ENCODE results near the gene MIXL1.
A peak's percentile ranks its signal among the peaks of the same experiment; 100 is the strongest.

Gene MIXL1

GRCh38 chr1:226204198-226204597 is 19.3 kb upstream of the MIXL1 start:
- ATAC-seq (no peak), DNase-seq (ENCODE audit: low spot score in 2 of 2) (no peak)
- H3K27ac Mint-ChIP-seq: no peak overlapping the region
- H3K9me3 Mint-ChIP-seq: no peaks in the 10 kb centered on the region
- H3K4me1 Mint-ChIP-seq: no peaks in the 10 kb centered on the region
- H3K36me3 Mint-ChIP-seq: no peaks in the 10 kb centered on the region
- H3K4me3 Mint-ChIP-seq: no peak overlapping the region

GRCh38 chr1:226207048-226207447 is 16.4 kb upstream of the MIXL1 start:
- DNase-seq (ENCODE audit: low spot score in 2 of 2): no peak
- ATAC-seq: no peak
- Mint-ChIP-seq H3K36me3 (no peaks in the 10 kb centered on the region), H3K4me1 (no peaks in the 10 kb centered on the region), H3K27ac (no peak overlapping the region), H3K9me3 (no peaks in the 10 kb centered on the region), H3K4me3 (no peak overlapping the region)

GRCh38 chr1:226209307-226210059 is 14.0 kb upstream of the MIXL1 start:
- DNase-seq (ENCODE audit: low spot score in 2 of 2) (no peak), ATAC-seq (peak; percentile 28)
- Mint-ChIP-seq H3K36me3 (no peaks in the 10 kb centered on the region), H3K27ac (no peak overlapping the region), H3K4me3 (no peak overlapping the region), H3K4me1 (no peaks in the 10 kb centered on the region), H3K9me3 (no peaks in the 10 kb centered on the region)

- Mint-ChIP-seq H3K4me3 (no peak overlapping the region), H3K4me1 (no peaks in the 10 kb centered on the region), H3K36me3 (no peaks in the 10 kb centered on the region), H3K9me3 (no peaks in the 10 kb centered on the region), H3K27ac (no peak overlapping the region)
- DNase-seq (ENCODE audit: low spot score in 2 of 2): no peak
- no peak for ATAC-seq
These were observed 12.8 kb upstream of the MIXL1 start for GRCh38 chr1:226210571-226211176.

GRCh38 chr1:226211181-226211821 is 12.2 kb upstream of the MIXL1 start:
- Mint-ChIP-seq H3K27ac (no peak overlapping the region), H3K4me3 (no peak overlapping the region), H3K9me3 (no peaks in the 10 kb centered on the region), H3K4me1 (no peaks in the 10 kb centered on the region), H3K36me3 (no peaks in the 10 kb centered on the region)
- DNase-seq (ENCODE audit: low spot score in 2 of 2): no peak
- ATAC-seq: no peak

- ATAC-seq (no peak), DNase-seq (ENCODE audit: low spot score in 2 of 2) (no peak)
- H3K9me3 Mint-ChIP-seq: no peaks in the 10 kb centered on the region
- H3K4me3 Mint-ChIP-seq: no peak overlapping the region
- H3K27ac Mint-ChIP-seq: no peak overlapping the region
- no peaks in the 10 kb centered on the region for H3K4me1 Mint-ChIP-seq
- no peaks in the 10 kb centered on the region for H3K36me3 Mint-ChIP-seq
These were observed 10.9 kb upstream of the MIXL1 start for GRCh38 chr1:226212545-226212944.

- H3K4me3 Mint-ChIP-seq: no peak overlapping the region
- ATAC-seq (no peak), DNase-seq (ENCODE audit: low spot score in 2 of 2) (no peak)
- H3K36me3 Mint-ChIP-seq: no peaks in the 10 kb centered on the region
- H3K27ac Mint-ChIP-seq: no peak overlapping the region
- no peaks in the 10 kb centered on the region for H3K4me1 Mint-ChIP-seq
- no peaks in the 10 kb centered on the region for H3K9me3 Mint-ChIP-seq
These were observed 8.2 kb upstream of the MIXL1 start for GRCh38 chr1:226215239-226215638.

- H3K4me1 Mint-ChIP-seq: no peaks in the 10 kb centered on the region
- H3K27ac Mint-ChIP-seq: no peak overlapping the region
- H3K4me3 Mint-ChIP-seq: no peak overlapping the region
- ATAC-seq (no peak), DNase-seq (ENCODE audit: low spot score in 2 of 2) (no peak)
- no peaks in the 10 kb centered on the region for H3K9me3 Mint-ChIP-seq
- H3K36me3 Mint-ChIP-seq: no peaks in the 10 kb centered on the region
These were observed 7.4 kb upstream of the MIXL1 start for GRCh38 chr1:226216056-226216455.

- no peak for ATAC-seq
- DNase-seq (ENCODE audit: low spot score in 2 of 2): no peak
- Mint-ChIP-seq H3K4me1 (no peaks in the 10 kb centered on the region), H3K9me3 (no peaks in the 10 kb centered on the region), H3K27ac (no peak overlapping the region), H3K36me3 (no peaks in the 10 kb centered on the region), H3K4me3 (no peak overlapping the region)
These were observed 6.2 kb upstream of the MIXL1 start for GRCh38 chr1:226217273-226217672.

- H3K9me3 Mint-ChIP-seq: no peaks in the 10 kb centered on the region
- no peak overlapping the region for H3K27ac Mint-ChIP-seq
- H3K36me3 Mint-ChIP-seq: no peaks in the 10 kb centered on the region
- DNase-seq (ENCODE audit: low spot score in 2 of 2): no peak
- no peak overlapping the region for H3K4me3 Mint-ChIP-seq
- no peak for ATAC-seq
- H3K4me1 Mint-ChIP-seq: no peaks in the 10 kb centered on the region
These were observed 2.8 kb upstream of the MIXL1 start for GRCh38 chr1:226220473-226221189.

- Mint-ChIP-seq H3K27ac (no peak overlapping the region), H3K4me3 (peak overlapping the region; percentile 69), H3K36me3 (no peaks in the 10 kb centered on the region), H3K4me1 (no peaks in the 10 kb centered on the region), H3K9me3 (no peaks in the 10 kb centered on the region)
- no peak for ATAC-seq
- DNase-seq (ENCODE audit: low spot score in 2 of 2): no peak
These were observed 778 bp upstream of the MIXL1 start for GRCh38 chr1:226222686-226223085.

- no peaks in the 10 kb centered on the region for H3K4me1 Mint-ChIP-seq
- DNase-seq (ENCODE audit: low spot score in 2 of 2): peak in 1 of 2 donors; percentile 65
- no peaks in the 10 kb centered on the region for H3K36me3 Mint-ChIP-seq
These were observed 351 bp downstream of the MIXL1 start for GRCh38 chr1:226223786-226224244.

GRCh38 chr1:226226601-226227000 is 3.1 kb downstream of the MIXL1 start:
- no peaks in the 10 kb centered on the region for H3K9me3 Mint-ChIP-seq

More at GRCh38 chr1:226223786-226224244, 351 bp downstream of the MIXL1 start:
- H3K9me3 Mint-ChIP-seq: no peaks in the 10 kb centered on the region
- H3K4me3 Mint-ChIP-seq: peak overlapping the region; percentile 69
- peak; percentile 72 for ATAC-seq
- H3K27ac Mint-ChIP-seq: no peak overlapping the region

GRCh38 chr1:226233293-226233692 is 9.8 kb downstream of the MIXL1 start:
- Mint-ChIP-seq H3K4me1 (no peaks in the 10 kb centered on the region), H3K27ac (no peak overlapping the region), H3K4me3 (no peak overlapping the region), H3K9me3 (no peaks in the 10 kb centered on the region), H3K36me3 (peaks cover 29% of the 10 kb centered on the region)
- ATAC-seq (no peak), DNase-seq (ENCODE audit: low spot score in 2 of 2) (no peak)

More at GRCh38 chr1:226226601-226227000, 3.1 kb downstream of the MIXL1 start:
- H3K36me3 Mint-ChIP-seq: peaks cover 4% of the 10 kb centered on the region
- H3K4me3 Mint-ChIP-seq: no peak overlapping the region
- ATAC-seq: no peak
- H3K27ac Mint-ChIP-seq: no peak overlapping the region
- DNase-seq (ENCODE audit: low spot score in 2 of 2): no peak
- H3K4me1 Mint-ChIP-seq: no peaks in the 10 kb centered on the region

- Mint-ChIP-seq H3K4me3 (no peak overlapping the region), H3K27ac (no peak overlapping the region), H3K9me3 (no peaks in the 10 kb centered on the region), H3K4me1 (no peaks in the 10 kb centered on the region), H3K36me3 (peaks cover 34% of the 10 kb centered on the region)
- DNase-seq (ENCODE audit: low spot score in 2 of 2): no peak
- ATAC-seq: no peak
These were observed 10.3 kb downstream of the MIXL1 start for GRCh38 chr1:226233806-226234205.

Measured in stimulated activated effector memory CD8-positive, alpha-beta T cell treated with anti-CD3 and anti-CD28 coated beads, Interleukin-12 subunit alpha, Interleukin-12 subunit beta, amount 100 ng/mL, for 72 hours (primary cell).